PC-9 (cell line): Measurements from ENCODE around the gene NUBPL. TPM values are rescaled to one million over a fixed set of nuclear protein-coding genes. Genes with fewer than 3 reads are reported as not detected.

ENCODE experiments used
- BruUV-seq: library from RNA; stranded (reverse); fragments of 400-500 nt; replicated peaks from 2 replicates; lab custom pipeline; 2021; lab: Mats Ljungman, UMichigan
- CTCF ChIA-PET: fragments of 300-600 bp; sonication (Branson Sonifier 250); formaldehyde crosslinking; loops from one replicate; lab custom pipeline; 2022; ENCODE audit warnings: antibody characterized with exemption; lab: Charles Lee
- POLR2A ChIA-PET: fragments of 300-600 bp; sonication (Branson Sonifier 250); formaldehyde crosslinking; loops from one replicate; lab custom pipeline; 2022; ENCODE audit warnings: antibody characterized with exemption; ENCODE audit not compliant: unreplicated experiment; lab: Charles Lee
- DNase-seq, 2 experiments: peaks; one replicate each; pipeline versions ENCODE4 v3.0.0 to v3.0.0-alpha.2; 2015 to 2022; ENCODE audit warnings: mixed read lengths in 1 of 2
- H2AFZ ChIP-seq: fragments of 200-600 bp; sonication (generic); 2 replicates; pipeline ENCODE4 v1.8.1; 2017; ENCODE audit warnings: antibody characterized with exemption
- H3F3A ChIP-seq: fragments of 200-600 bp; sonication (generic); 2 replicates; pipeline ENCODE4 v1.8.1; 2017; ENCODE audit warnings: antibody characterized with exemption, mild to moderate bottlenecking, low read depth; ENCODE audit not compliant: insufficient read depth
- H3K27ac ChIP-seq: fragments of 200-600 bp; sonication (generic); 2 replicates; pipeline ENCODE4 v1.6.1; 2016; ENCODE audit warnings: mixed run types
- H3K27me3 ChIP-seq: fragments of 200-600 bp; sonication (generic); 2 replicates; pipeline ENCODE4 v1.6.1; 2016; ENCODE audit warnings: low read depth, mixed run types; ENCODE audit not compliant: insufficient read depth
- H3K36me3 ChIP-seq: fragments of 200-600 bp; sonication (generic); 2 replicates; pipeline ENCODE4 v1.6.1; 2016; ENCODE audit warnings: low read depth, mixed run types
- H3K4me1 ChIP-seq: fragments of 200-600 bp; sonication (generic); replicated peaks from 2 replicates; pipeline ENCODE4 v1.6.1; 2016; ENCODE audit warnings: mixed run types; ENCODE audit not compliant: insufficient read depth
- H3K4me2 ChIP-seq: fragments of 200-600 bp; sonication (generic); 2 replicates; pipeline ENCODE4 v1.6.1; 2017; ENCODE audit warnings: mixed run types
- H3K4me3 ChIP-seq: fragments of 200-600 bp; sonication (generic); 2 replicates; pipeline ENCODE4 v1.6.1; 2016; ENCODE audit warnings: mixed run types
- H3K79me2 ChIP-seq: fragments of 200-600 bp; sonication (generic); 2 replicates; pipeline ENCODE4 v1.6.1; 2017; ENCODE audit warnings: low read depth, mixed run types
- H3K9me2 ChIP-seq: fragments of 200-600 bp; sonication (generic); 2 replicates; pipeline ENCODE4 v1.8.1; 2017; ENCODE audit warnings: mild to moderate bottlenecking; ENCODE audit not compliant: insufficient read depth
- H3K9me3 ChIP-seq: fragments of 200-600 bp; sonication (generic); 2 replicates; pipeline ENCODE4 v1.8.1; 2016; ENCODE audit warnings: low read depth; ENCODE audit not compliant: insufficient read depth
- H4K20me1 ChIP-seq: fragments of 200-600 bp; sonication (generic); 2 replicates; pipeline ENCODE4 v1.8.1; 2017; ENCODE audit not compliant: insufficient read depth
- CTCF ChIP-seq: fragments of 200-600 bp; sonication (generic); conservative IDR thresholded peaks from 2 replicates; pipeline ENCODE4 v1.6.1; 2017; ENCODE audit warnings: mixed run types, antibody characterized with exemption, mild to moderate bottlenecking, moderate library complexity
- EZH2 ChIP-seq: fragments of 200-600 bp; sonication (generic); IDR thresholded peaks from 2 replicates; pipeline ENCODE4 v1.8.0; 2017; ENCODE audit warnings: antibody characterized with exemption, low read depth
- intact Hi-C: fragments of 100-400 bp; cut with micrococcal nuclease; formaldehyde crosslinking; loops from one replicate; pipeline ENCODE4 v1.10.0; 2022; ENCODE audit not compliant: unreplicated experiment
- total RNA-seq: library from RNA; stranded (reverse); gene quantifications from 2 replicates; pipeline ENCODE4 v1.2.3, GENCODE V29; 2021

NUBPL gene
- total RNA-seq, 1 experiment from 2014 or later, result 14.6 TPM

GRCh38 chr14:31545328-31545727, 15.9 kb upstream of the NUBPL start:
- H3F3A ChIP-seq, result no peaks in the 10 kb centered on the region
- H3K79me2 ChIP-seq, result no peaks in the 10 kb centered on the region
- intact Hi-C loops, result no loop called here
- no peak overlapping the region for H3K4me2 ChIP-seq
- H3K36me3 ChIP-seq, result no peaks in the 10 kb centered on the region
- no peak overlapping the region for H3K27ac ChIP-seq
- DNase-seq, result no peak
- H2AFZ ChIP-seq, result no peak overlapping the region
- H3K27me3 ChIP-seq, result no peaks in the 10 kb centered on the region
- no TSS peak for BruUV-seq
- H3K4me3 ChIP-seq, result no peak overlapping the region
- no peaks in the 10 kb centered on the region for H4K20me1 ChIP-seq
- CTCF ChIA-PET, result no interaction called here
- H3K9me2 ChIP-seq, result no peaks in the 10 kb centered on the region
- TF ChIP-seq CTCF (no peak), EZH2 (no peak)
- POLR2A ChIA-PET, result no interaction called here
- H3K4me1 ChIP-seq, result no peaks in the 10 kb centered on the region
- H3K9me3 ChIP-seq, result no peaks in the 10 kb centered on the region

- ChIA-PET CTCF (no interaction called here), POLR2A (no interaction called here)
- no peaks in the 10 kb centered on the region for H3F3A ChIP-seq
- H4K20me1 ChIP-seq, result no peaks in the 10 kb centered on the region
- no peaks in the 10 kb centered on the region for H3K79me2 ChIP-seq
- H3K27ac ChIP-seq, result no peak overlapping the region
- H3K4me3 ChIP-seq, result no peak overlapping the region
- no peaks in the 10 kb centered on the region for H3K27me3 ChIP-seq
- H3K4me2 ChIP-seq, result no peak overlapping the region
- TF ChIP-seq EZH2 (no peak), CTCF (no peak)
- H3K9me3 ChIP-seq, result no peaks in the 10 kb centered on the region
- no peaks in the 10 kb centered on the region for H3K9me2 ChIP-seq
- H3K4me1 ChIP-seq, result no peaks in the 10 kb centered on the region
- no TSS peak for BruUV-seq
- intact Hi-C loops, result no loop called here
- no peak for DNase-seq
- no peaks in the 10 kb centered on the region for H3K36me3 ChIP-seq
- no peak overlapping the region for H2AFZ ChIP-seq
Observed at GRCh38 chr14:31549817-31550216, 11.4 kb upstream of the NUBPL start.

- Histone ChIP-seq H3K4me3 (no peak overlapping the region), H3F3A (no peaks in the 10 kb centered on the region), H4K20me1 (no peaks in the 10 kb centered on the region), H3K36me3 (no peaks in the 10 kb centered on the region), H2AFZ (no peak overlapping the region), H3K4me2 (no peak overlapping the region), H3K4me1 (no peaks in the 10 kb centered on the region), H3K9me2 (no peaks in the 10 kb centered on the region), H3K79me2 (no peaks in the 10 kb centered on the region), H3K27me3 (no peaks in the 10 kb centered on the region), H3K9me3 (no peaks in the 10 kb centered on the region), H3K27ac (no peak overlapping the region)
- no peak for TF ChIP-seq EZH2
- TF ChIP-seq CTCF, result no peak
- BruUV-seq, result no TSS peak
- ChIA-PET CTCF (no interaction called here), POLR2A (no interaction called here)
- no peak for DNase-seq
- intact Hi-C loops, result no loop called here
Observed at GRCh38 chr14:31550589-31550988, 10.6 kb upstream of the NUBPL start.
